ENCODE measurements around the gene PPHLN1.
"Not testable (repeated sequence)": the region's sequence is repeated elsewhere in the genome, so short reads cannot be mapped to it uniquely, and the experiment has no call there.

The PPHLN1 gene

GRCh38 chr12:42322567-42322966 is 3.4 kb upstream of the PPHLN1 start:
- DNase-seq (ENCODE audit: low spot score) (no peak), FAIRE-seq (no peak)

GRCh38 chr12:42323856-42324255 is 2.1 kb upstream of the PPHLN1 start:
- DNase-seq (ENCODE audit: low spot score) = no peak
- no peak for FAIRE-seq

GRCh38 chr12:42325326-42325652 is 678 bp upstream of the PPHLN1 start:
- FAIRE-seq = no peak
- DNase-seq (ENCODE audit: low spot score) = no peak

GRCh38 chr12:42326541-42327226 is 717 bp downstream of the PPHLN1 start:
- FAIRE-seq = no peak
- DNase-seq (ENCODE audit: low spot score) = peak; percentile 26

- DNase-seq (ENCODE audit: low spot score) = no peak
- FAIRE-seq = no peak
Observed at GRCh38 chr12:42327227-42327590, 1.2 kb downstream of the PPHLN1 start.

- not testable (repeated sequence) for DNase-seq (ENCODE audit: low spot score); FAIRE-seq
Observed at GRCh38 chr12:42330097-42330496, 4.1 kb downstream of the PPHLN1 start.

GRCh38 chr12:42332301-42333285 is 6.6 kb downstream of the PPHLN1 start:
- FAIRE-seq = no peak
- DNase-seq (ENCODE audit: low spot score) = peak; percentile 41

- FAIRE-seq = no peak
- DNase-seq (ENCODE audit: low spot score) = no peak
Observed at GRCh38 chr12:42336286-42336685, 10.3 kb downstream of the PPHLN1 start.

GRCh38 chr12:42338280-42338679 is 12.3 kb downstream of the PPHLN1 start:
- no peak for FAIRE-seq

GRCh38 chr12:42342028-42342427 is 16.1 kb downstream of the PPHLN1 start:
- DNase-seq (ENCODE audit: low spot score) = no peak
- no peak for FAIRE-seq

More at GRCh38 chr12:42338280-42338679, 12.3 kb downstream of the PPHLN1 start:
- no peak for DNase-seq (ENCODE audit: low spot score)

GRCh38 chr12:42343721-42344120 is 17.8 kb downstream of the PPHLN1 start:
- DNase-seq (ENCODE audit: low spot score) (no peak), FAIRE-seq (no peak)

- FAIRE-seq (no peak), DNase-seq (ENCODE audit: low spot score) (no peak)
Observed at GRCh38 chr12:42346403-42347002, 20.5 kb downstream of the PPHLN1 start.

- not testable (repeated sequence) for DNase-seq (ENCODE audit: low spot score); FAIRE-seq
Observed at GRCh38 chr12:42349119-42350020, 23.4 kb downstream of the PPHLN1 start.

GRCh38 chr12:42350021-42350407 is 24.0 kb downstream of the PPHLN1 start:
- FAIRE-seq = not testable (repeated sequence)

GRCh38 chr12:42356344-42356743 is 30.4 kb downstream of the PPHLN1 start:
- DNase-seq (ENCODE audit: low spot score) = no peak
- no peak for FAIRE-seq

More at GRCh38 chr12:42350021-42350407, 24.0 kb downstream of the PPHLN1 start:
- not testable (repeated sequence) for DNase-seq (ENCODE audit: low spot score)

GRCh38 chr12:42360747-42361403 is 34.9 kb downstream of the PPHLN1 start:
- FAIRE-seq = no peak
- DNase-seq (ENCODE audit: low spot score) = no peak

GRCh38 chr12:42361909-42362646 is 36.1 kb downstream of the PPHLN1 start:
- FAIRE-seq (no peak), DNase-seq (ENCODE audit: low spot score) (no peak)

- FAIRE-seq (no peak), DNase-seq (ENCODE audit: low spot score) (no peak)
Observed at GRCh38 chr12:42362647-42363260, 36.8 kb downstream of the PPHLN1 start.

GRCh38 chr12:42364692-42365091 is 38.7 kb downstream of the PPHLN1 start:
- no peak for FAIRE-seq
- DNase-seq (ENCODE audit: low spot score) = no peak
